ENCODE data around the gene ESYT3. TPM values are rescaled to one million over a fixed set of nuclear protein-coding genes. Genes with fewer than 3 reads are reported as not detected.

The ESYT3 gene
- total and polyA plus RNA-seq, 2 of the 8 experiments (the other 6 are each of a cell fraction or from before 2014, with no cell fraction given): 4.4 to 7.3 TPM

- TF ChIP-seq, protein P1, sequence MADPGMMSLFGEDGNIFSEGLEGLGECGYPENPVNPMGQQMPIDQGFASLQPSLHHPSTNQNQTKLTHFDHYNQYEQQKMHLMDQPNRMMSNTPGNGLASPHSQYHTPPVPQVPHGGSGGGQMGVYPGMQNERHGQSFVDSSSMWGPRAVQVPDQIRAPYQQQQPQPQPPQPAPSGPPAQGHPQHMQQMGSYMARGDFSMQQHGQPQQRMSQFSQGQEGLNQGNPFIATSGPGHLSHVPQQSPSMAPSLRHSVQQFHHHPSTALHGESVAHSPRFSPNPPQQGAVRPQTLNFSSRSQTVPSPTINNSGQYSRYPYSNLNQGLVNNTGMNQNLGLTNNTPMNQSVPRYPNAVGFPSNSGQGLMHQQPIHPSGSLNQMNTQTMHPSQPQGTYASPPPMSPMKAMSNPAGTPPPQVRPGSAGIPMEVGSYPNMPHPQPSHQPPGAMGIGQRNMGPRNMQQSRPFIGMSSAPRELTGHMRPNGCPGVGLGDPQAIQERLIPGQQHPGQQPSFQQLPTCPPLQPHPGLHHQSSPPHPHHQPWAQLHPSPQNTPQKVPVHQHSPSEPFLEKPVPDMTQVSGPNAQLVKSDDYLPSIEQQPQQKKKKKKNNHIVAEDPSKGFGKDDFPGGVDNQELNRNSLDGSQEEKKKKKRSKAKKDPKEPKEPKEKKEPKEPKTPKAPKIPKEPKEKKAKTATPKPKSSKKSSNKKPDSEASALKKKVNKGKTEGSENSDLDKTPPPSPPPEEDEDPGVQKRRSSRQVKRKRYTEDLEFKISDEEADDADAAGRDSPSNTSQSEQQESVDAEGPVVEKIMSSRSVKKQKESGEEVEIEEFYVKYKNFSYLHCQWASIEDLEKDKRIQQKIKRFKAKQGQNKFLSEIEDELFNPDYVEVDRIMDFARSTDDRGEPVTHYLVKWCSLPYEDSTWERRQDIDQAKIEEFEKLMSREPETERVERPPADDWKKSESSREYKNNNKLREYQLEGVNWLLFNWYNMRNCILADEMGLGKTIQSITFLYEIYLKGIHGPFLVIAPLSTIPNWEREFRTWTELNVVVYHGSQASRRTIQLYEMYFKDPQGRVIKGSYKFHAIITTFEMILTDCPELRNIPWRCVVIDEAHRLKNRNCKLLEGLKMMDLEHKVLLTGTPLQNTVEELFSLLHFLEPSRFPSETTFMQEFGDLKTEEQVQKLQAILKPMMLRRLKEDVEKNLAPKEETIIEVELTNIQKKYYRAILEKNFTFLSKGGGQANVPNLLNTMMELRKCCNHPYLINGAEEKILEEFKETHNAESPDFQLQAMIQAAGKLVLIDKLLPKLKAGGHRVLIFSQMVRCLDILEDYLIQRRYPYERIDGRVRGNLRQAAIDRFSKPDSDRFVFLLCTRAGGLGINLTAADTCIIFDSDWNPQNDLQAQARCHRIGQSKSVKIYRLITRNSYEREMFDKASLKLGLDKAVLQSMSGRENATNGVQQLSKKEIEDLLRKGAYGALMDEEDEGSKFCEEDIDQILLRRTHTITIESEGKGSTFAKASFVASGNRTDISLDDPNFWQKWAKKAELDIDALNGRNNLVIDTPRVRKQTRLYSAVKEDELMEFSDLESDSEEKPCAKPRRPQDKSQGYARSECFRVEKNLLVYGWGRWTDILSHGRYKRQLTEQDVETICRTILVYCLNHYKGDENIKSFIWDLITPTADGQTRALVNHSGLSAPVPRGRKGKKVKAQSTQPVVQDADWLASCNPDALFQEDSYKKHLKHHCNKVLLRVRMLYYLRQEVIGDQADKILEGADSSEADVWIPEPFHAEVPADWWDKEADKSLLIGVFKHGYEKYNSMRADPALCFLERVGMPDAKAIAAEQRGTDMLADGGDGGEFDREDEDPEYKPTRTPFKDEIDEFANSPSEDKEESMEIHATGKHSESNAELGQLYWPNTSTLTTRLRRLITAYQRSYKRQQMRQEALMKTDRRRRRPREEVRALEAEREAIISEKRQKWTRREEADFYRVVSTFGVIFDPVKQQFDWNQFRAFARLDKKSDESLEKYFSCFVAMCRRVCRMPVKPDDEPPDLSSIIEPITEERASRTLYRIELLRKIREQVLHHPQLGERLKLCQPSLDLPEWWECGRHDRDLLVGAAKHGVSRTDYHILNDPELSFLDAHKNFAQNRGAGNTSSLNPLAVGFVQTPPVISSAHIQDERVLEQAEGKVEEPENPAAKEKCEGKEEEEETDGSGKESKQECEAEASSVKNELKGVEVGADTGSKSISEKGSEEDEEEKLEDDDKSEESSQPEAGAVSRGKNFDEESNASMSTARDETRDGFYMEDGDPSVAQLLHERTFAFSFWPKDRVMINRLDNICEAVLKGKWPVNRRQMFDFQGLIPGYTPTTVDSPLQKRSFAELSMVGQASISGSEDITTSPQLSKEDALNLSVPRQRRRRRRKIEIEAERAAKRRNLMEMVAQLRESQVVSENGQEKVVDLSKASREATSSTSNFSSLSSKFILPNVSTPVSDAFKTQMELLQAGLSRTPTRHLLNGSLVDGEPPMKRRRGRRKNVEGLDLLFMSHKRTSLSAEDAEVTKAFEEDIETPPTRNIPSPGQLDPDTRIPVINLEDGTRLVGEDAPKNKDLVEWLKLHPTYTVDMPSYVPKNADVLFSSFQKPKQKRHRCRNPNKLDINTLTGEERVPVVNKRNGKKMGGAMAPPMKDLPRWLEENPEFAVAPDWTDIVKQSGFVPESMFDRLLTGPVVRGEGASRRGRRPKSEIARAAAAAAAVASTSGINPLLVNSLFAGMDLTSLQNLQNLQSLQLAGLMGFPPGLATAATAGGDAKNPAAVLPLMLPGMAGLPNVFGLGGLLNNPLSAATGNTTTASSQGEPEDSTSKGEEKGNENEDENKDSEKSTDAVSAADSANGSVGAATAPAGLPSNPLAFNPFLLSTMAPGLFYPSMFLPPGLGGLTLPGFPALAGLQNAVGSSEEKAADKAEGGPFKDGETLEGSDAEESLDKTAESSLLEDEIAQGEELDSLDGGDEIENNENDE (IDR thresholded peaks at IDR 0.05; ENCODE audit: insufficient replicate concordance, low read length): no peak
- TF ChIP-seq SAP30 (IDR thresholded peaks at IDR 0.05; ENCODE audit: insufficient read depth, insufficient replicate concordance, low read length): no peak
- TF ChIP-seq RXRA (IDR thresholded peaks at IDR 0.05; ENCODE audit: insufficient read depth, low read depth, low read length): no peak
- TF ChIP-seq RAD21 (IDR thresholded peaks at IDR 0.05 in 1 of 2, conservative IDR thresholded peaks at IDR 0.05 in 1 of 2; ENCODE audit: low read depth in 2 of 2, low read length in 2 of 2): no peak
These were observed 57.6 kb downstream of the ESYT3 start (continued) for GRCh38 chr3:138491971-138492370.

Measured in H1 (cell line).